Small intestine (tissue), 7 donors: ENCODE data around the gene TUBB. TPM values are rescaled to one million over a fixed set of nuclear protein-coding genes. Genes with fewer than 3 reads are reported as not detected.
A peak's percentile ranks its signal among the peaks of the same experiment; 100 is the strongest.

Source experiments
- DNase-seq, 2 donors: peaks; one replicate each; pipeline versions ENCODE4 v3.0.0 to v3.0.0-alpha.2; 2013
- FAIRE-seq: peaks from 2 replicates; lab custom pipeline; 2012; peaks lifted over from hg19 to GRCh38; lab: Jason Lieb, UNC
- H3K27ac ChIP-seq, 3 donors: one replicate each; pipeline ENCODE4 v1.5.1; 2013; ENCODE audit warnings: low read length in 2 of 3, mild to moderate bottlenecking in 2 of 3, control low read depth in 1 of 3, inconsistent platforms in 1 of 3, low read depth in 1 of 3, moderate library complexity in 1 of 3
- H3K27me3 ChIP-seq, 3 donors: one replicate each; pipeline ENCODE4 v1.6.1; 2013; ENCODE audit warnings: low read length in 3 of 3, inconsistent platforms in 1 of 3; ENCODE audit not compliant: control insufficient read depth in 3 of 3, insufficient read depth in 3 of 3
- H3K36me3 ChIP-seq, 3 donors: one replicate each; pipeline ENCODE4 v1.6.1; 2013; ENCODE audit warnings: low read length in 3 of 3, inconsistent platforms in 1 of 3, low read depth in 1 of 3, mild to moderate bottlenecking in 1 of 3, moderate library complexity in 1 of 3; ENCODE audit not compliant: control insufficient read depth in 3 of 3, insufficient read depth in 2 of 3
- H3K4me1 ChIP-seq, 3 donors: one replicate each; pipeline ENCODE4 v1.6.1; 2013; ENCODE audit warnings: low read length in 2 of 3, inconsistent platforms in 1 of 3, low read depth in 1 of 3, mild to moderate bottlenecking in 1 of 3, moderate library complexity in 1 of 3; ENCODE audit not compliant: control insufficient read depth in 3 of 3, insufficient read depth in 2 of 3
- H3K4me3 ChIP-seq, 3 donors: one replicate each; pipeline ENCODE4 v1.5.1; 2013; ENCODE audit warnings: low read length in 3 of 3, control low read depth in 1 of 3, inconsistent platforms in 1 of 3, low read depth in 1 of 3, mild to moderate bottlenecking in 1 of 3, moderate library complexity in 1 of 3
- H3K9me3 ChIP-seq, 2 donors: one replicate each; pipeline ENCODE4 v1.6.1; 2013; ENCODE audit warnings: low read depth in 1 of 2, low read length in 1 of 2; ENCODE audit not compliant: control insufficient read depth in 2 of 2, insufficient read depth in 1 of 2
- WGBS, 3 donors: extraction: QIAGEN DNeasy Blood & Tissue Kit; methylation state at CpG; one replicate each; pipeline ENCODE4 v1.1.7; 2013; 5-methylcytosine and 5-hydroxymethylcytosine counted together
- polyA plus RNA-seq, 4 donors: library from polyadenylated mRNA; stranded (reverse) in 3 of 4; unstranded in 1 of 4; fragments of 200-250 nt in 3 of 4; fragments of 120-200 nt in 1 of 4; gene quantifications; one replicate each; pipeline versions ENCODE4 v1.2.1 to v1.2.3, GENCODE V29; 2013
- donor health status: healthy with polysubstance abuse.
- donor health status: control.
- donor health status: control.
- donor health status: Bipolar disorder and iron deficiency.
- donor health status: healthy.

TUBB gene
- polyA plus RNA-seq, 4 donors: 47.0 to 371 (median 188) TPM

GRCh38 chr6:30685157-30686008 lies 34.8 kb upstream of the TUBB start:
- WGBS, 3 donors: 41 to 74% (median 59%) methylated on average over 29 of the region's 29 CpGs
- DNase-seq (no peak), FAIRE-seq (no peak)
- H3K9me3 ChIP-seq: no peaks in the 10 kb centered on the region
- H3K27ac ChIP-seq: peak overlapping the region; percentile 39 to 89 (median 65)
- peak overlapping the region; percentile 61 to 85 (median 81) for H3K4me3 ChIP-seq
- peaks cover 0 to 19% (median 0%) of the 10 kb centered on the region in 3 donors for H3K36me3 ChIP-seq
- H3K27me3 ChIP-seq: peaks cover 0 to 18% (median 0%) of the 10 kb centered on the region in 3 donors
- H3K4me1 ChIP-seq: peaks cover 0 to 26% (median 4%) of the 10 kb centered on the region in 3 donors

GRCh38 chr6:30686009-30686907 lies 33.9 kb upstream of the TUBB start, which contains the start of gene PPP1R18:
TSS of gene PPP1R18 (minus strand) at chr6:30686645. CDS start at chr6:30686018, 627 bp downstream.
- DNase-seq: peak; percentile 55 to 75
- peaks cover 0 to 18% (median 0%) of the 10 kb centered on the region in 3 donors for H3K27me3 ChIP-seq
- peaks cover 0 to 16% (median 0%) of the 10 kb centered on the region in 3 donors for H3K36me3 ChIP-seq
- H3K4me1 ChIP-seq: peaks cover 0 to 28% (median 4%) of the 10 kb centered on the region in 3 donors
- H3K9me3 ChIP-seq: no peaks in the 10 kb centered on the region
- 2 to 18% (median 4%) methylated on average over 12 to 41 of the region's 41 CpGs for WGBS, 3 donors
- H3K27ac ChIP-seq: peak within 1 kb of the TSS; percentile 71 to 97 (median 92)
- no peak for FAIRE-seq
- H3K4me3 ChIP-seq: peak within 1 kb of the TSS; percentile 61 to 85 (median 81)

GRCh38 chr6:30686908-30687658 lies 33.1 kb upstream of the TUBB start:
- FAIRE-seq: no peak
- WGBS, 3 donors: 0 to 2% (median 1%) methylated on average over 24 to 52 of the region's 52 CpGs

GRCh38 chr6:30687659-30688431 lies 32.3 kb upstream of the TUBB start:
- Histone ChIP-seq H3K36me3 (peaks cover 0 to 13% (median 0%) of the 10 kb centered on the region in 3 donors), H3K4me3 (peak overlapping the region; percentile 61 to 85 (median 81)), H3K27me3 (peaks cover 0 to 18% (median 0%) of the 10 kb centered on the region in 3 donors), H3K27ac (peak overlapping the region; percentile 41 to 97 (median 92)), H3K9me3 (no peaks in the 10 kb centered on the region), H3K4me1 (peaks cover 0 to 25% (median 4%) of the 10 kb centered on the region in 3 donors)
- 18 to 25% (median 23%) methylated on average over 22 of the region's 22 CpGs for WGBS, 3 donors
- FAIRE-seq: no peak
- DNase-seq: no peak

More at GRCh38 chr6:30686908-30687658, 33.1 kb upstream of the TUBB start:
- peak overlapping the region; percentile 71 to 97 (median 92) for H3K27ac ChIP-seq
- peaks cover 0 to 26% (median 4%) of the 10 kb centered on the region in 3 donors for H3K4me1 ChIP-seq
- H3K4me3 ChIP-seq: peak overlapping the region; percentile 61 to 85 (median 81)
- peaks cover 0 to 18% (median 0%) of the 10 kb centered on the region in 3 donors for H3K27me3 ChIP-seq
- peaks cover 0 to 14% (median 0%) of the 10 kb centered on the region in 3 donors for H3K36me3 ChIP-seq
- H3K9me3 ChIP-seq: no peaks in the 10 kb centered on the region
- peak; percentile 59 to 76 for DNase-seq

- H3K27ac ChIP-seq: peak overlapping the region in 1 of 3 donors; percentile 97
- H3K9me3 ChIP-seq: no peaks in the 10 kb centered on the region
- no peak for DNase-seq
- H3K4me3 ChIP-seq: no peak overlapping the region
- H3K27me3 ChIP-seq: peaks cover 0 to 18% (median 0%) of the 10 kb centered on the region in 3 donors
- peaks cover 0 to 25% (median 4%) of the 10 kb centered on the region in 3 donors for H3K4me1 ChIP-seq
- 82 to 87% (median 86%) methylated on average over 8 to 9 of the region's 9 CpGs for WGBS, 3 donors
- FAIRE-seq: no peak
- H3K36me3 ChIP-seq: peaks cover 0 to 10% (median 0%) of the 10 kb centered on the region in 3 donors
Observed at GRCh38 chr6:30688569-30688968, 31.6 kb upstream of the TUBB start.

GRCh38 chr6:30689022-30689865 lies 30.9 kb upstream of the TUBB start:
- Histone ChIP-seq H3K4me1 (peaks cover 0 to 25% (median 4%) of the 10 kb centered on the region in 3 donors), H3K9me3 (no peaks in the 10 kb centered on the region), H3K27ac (peak overlapping the region in 1 of 3 donors; percentile 85), H3K36me3 (peaks cover 0 to 6% (median 0%) of the 10 kb centered on the region in 3 donors), H3K4me3 (no peak overlapping the region), H3K27me3 (peaks cover 0 to 18% (median 0%) of the 10 kb centered on the region in 3 donors)
- FAIRE-seq: no peak
- DNase-seq: no peak
- 81 to 85% (median 84%) methylated on average over 11 of the region's 11 CpGs for WGBS, 3 donors
